Measurements from ENCODE around the gene UQCRQ.

DNA sequence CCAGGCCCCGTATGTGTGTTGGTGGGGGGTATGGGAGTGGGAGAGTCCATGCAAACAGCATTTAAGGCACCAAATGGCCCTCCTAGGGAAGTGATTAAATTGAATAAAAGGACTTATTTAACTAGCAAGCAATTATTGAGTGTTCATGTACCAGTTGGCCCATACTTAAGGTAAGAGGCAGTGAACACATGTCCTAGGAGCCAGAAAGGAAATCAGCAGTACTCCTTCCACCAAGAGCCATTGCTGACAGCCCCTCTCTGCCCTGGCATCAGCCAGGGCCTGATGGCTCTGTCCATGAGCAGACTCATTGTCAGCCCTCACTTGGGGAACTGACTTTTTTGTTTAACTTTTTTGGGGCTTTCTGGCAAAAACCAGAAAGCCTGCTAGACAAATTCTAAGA is 25.5 kb upstream of the UQCRQ start:
- TF ChIP-seq TAF1 (IDR thresholded peaks at IDR 0.05; ENCODE audit: low read depth) = no peak
- TF ChIP-seq, protein P1, sequence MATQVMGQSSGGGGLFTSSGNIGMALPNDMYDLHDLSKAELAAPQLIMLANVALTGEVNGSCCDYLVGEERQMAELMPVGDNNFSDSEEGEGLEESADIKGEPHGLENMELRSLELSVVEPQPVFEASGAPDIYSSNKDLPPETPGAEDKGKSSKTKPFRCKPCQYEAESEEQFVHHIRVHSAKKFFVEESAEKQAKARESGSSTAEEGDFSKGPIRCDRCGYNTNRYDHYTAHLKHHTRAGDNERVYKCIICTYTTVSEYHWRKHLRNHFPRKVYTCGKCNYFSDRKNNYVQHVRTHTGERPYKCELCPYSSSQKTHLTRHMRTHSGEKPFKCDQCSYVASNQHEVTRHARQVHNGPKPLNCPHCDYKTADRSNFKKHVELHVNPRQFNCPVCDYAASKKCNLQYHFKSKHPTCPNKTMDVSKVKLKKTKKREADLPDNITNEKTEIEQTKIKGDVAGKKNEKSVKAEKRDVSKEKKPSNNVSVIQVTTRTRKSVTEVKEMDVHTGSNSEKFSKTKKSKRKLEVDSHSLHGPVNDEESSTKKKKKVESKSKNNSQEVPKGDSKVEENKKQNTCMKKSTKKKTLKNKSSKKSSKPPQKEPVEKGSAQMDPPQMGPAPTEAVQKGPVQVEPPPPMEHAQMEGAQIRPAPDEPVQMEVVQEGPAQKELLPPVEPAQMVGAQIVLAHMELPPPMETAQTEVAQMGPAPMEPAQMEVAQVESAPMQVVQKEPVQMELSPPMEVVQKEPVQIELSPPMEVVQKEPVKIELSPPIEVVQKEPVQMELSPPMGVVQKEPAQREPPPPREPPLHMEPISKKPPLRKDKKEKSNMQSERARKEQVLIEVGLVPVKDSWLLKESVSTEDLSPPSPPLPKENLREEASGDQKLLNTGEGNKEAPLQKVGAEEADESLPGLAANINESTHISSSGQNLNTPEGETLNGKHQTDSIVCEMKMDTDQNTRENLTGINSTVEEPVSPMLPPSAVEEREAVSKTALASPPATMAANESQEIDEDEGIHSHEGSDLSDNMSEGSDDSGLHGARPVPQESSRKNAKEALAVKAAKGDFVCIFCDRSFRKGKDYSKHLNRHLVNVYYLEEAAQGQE (IDR thresholded peaks at IDR 0.05; ENCODE audit: low read depth) = no peak
- no peak for TF ChIP-seq EP300 (IDR thresholded peaks at IDR 0.05; ENCODE audit: borderline replicate concordance)
- TF ChIP-seq TCF12 (IDR thresholded peaks at IDR 0.05; ENCODE audit: low read depth) = no peak
- no peak for TF ChIP-seq YY1 (IDR thresholded peaks at IDR 0.05; ENCODE audit: low read depth)
- TF ChIP-seq, protein P2, sequence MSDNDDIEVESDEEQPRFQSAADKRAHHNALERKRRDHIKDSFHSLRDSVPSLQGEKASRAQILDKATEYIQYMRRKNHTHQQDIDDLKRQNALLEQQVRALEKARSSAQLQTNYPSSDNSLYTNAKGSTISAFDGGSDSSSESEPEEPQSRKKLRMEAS (IDR thresholded peaks at IDR 0.05) = no peak
- no peak for TF ChIP-seq RAD21 (IDR thresholded peaks at IDR 0.05; ENCODE audit: low read depth)
- no peak for TF ChIP-seq ZBTB7A (IDR thresholded peaks at IDR 0.05; ENCODE audit: low read depth)
- TF ChIP-seq TEAD4 (IDR thresholded peaks at IDR 0.05) = no peak
- TF ChIP-seq NFIC (IDR thresholded peaks at IDR 0.05) = no peak
- TF ChIP-seq CREB1 (IDR thresholded peaks at IDR 0.05; ENCODE audit: low read depth) = no peak
